ENCODE measurements around the gene NINL.

The NINL gene

GRCh38 chr20:25543068-25543467, 42.3 kb downstream of the NINL start:
- ChIA-PET POLR2A (ENCODE audit: low non-redundant PET) (no interaction called here), CTCF (no interaction called here)
- TF ChIP-seq, protein P1, sequence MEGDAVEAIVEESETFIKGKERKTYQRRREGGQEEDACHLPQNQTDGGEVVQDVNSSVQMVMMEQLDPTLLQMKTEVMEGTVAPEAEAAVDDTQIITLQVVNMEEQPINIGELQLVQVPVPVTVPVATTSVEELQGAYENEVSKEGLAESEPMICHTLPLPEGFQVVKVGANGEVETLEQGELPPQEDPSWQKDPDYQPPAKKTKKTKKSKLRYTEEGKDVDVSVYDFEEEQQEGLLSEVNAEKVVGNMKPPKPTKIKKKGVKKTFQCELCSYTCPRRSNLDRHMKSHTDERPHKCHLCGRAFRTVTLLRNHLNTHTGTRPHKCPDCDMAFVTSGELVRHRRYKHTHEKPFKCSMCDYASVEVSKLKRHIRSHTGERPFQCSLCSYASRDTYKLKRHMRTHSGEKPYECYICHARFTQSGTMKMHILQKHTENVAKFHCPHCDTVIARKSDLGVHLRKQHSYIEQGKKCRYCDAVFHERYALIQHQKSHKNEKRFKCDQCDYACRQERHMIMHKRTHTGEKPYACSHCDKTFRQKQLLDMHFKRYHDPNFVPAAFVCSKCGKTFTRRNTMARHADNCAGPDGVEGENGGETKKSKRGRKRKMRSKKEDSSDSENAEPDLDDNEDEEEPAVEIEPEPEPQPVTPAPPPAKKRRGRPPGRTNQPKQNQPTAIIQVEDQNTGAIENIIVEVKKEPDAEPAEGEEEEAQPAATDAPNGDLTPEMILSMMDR (conservative IDR thresholded peaks at IDR 0.05; ENCODE audit: low read depth): no peak
- no peak for DNase-seq (ENCODE audit: low spot score)
- H3K27ac ChIP-seq: peak overlapping the region; percentile 60

- TF ChIP-seq, protein P1 (conservative IDR thresholded peaks at IDR 0.05; ENCODE audit: low read depth): no peak
- ChIA-PET POLR2A (ENCODE audit: low non-redundant PET) (no interaction called here), CTCF (interaction anchor here (0.8 to 1.9 kb wide), 2 partner anchors 10 to 12 kb away, joined by 3 to 8 read pairs; no protein-coding TSS in a partner anchor)
- DNase-seq (ENCODE audit: low spot score): no peak
- no peak overlapping the region for H3K27ac ChIP-seq
These were observed 43.7 kb downstream of the NINL start for GRCh38 chr20:25541676-25542075.

DNA sequence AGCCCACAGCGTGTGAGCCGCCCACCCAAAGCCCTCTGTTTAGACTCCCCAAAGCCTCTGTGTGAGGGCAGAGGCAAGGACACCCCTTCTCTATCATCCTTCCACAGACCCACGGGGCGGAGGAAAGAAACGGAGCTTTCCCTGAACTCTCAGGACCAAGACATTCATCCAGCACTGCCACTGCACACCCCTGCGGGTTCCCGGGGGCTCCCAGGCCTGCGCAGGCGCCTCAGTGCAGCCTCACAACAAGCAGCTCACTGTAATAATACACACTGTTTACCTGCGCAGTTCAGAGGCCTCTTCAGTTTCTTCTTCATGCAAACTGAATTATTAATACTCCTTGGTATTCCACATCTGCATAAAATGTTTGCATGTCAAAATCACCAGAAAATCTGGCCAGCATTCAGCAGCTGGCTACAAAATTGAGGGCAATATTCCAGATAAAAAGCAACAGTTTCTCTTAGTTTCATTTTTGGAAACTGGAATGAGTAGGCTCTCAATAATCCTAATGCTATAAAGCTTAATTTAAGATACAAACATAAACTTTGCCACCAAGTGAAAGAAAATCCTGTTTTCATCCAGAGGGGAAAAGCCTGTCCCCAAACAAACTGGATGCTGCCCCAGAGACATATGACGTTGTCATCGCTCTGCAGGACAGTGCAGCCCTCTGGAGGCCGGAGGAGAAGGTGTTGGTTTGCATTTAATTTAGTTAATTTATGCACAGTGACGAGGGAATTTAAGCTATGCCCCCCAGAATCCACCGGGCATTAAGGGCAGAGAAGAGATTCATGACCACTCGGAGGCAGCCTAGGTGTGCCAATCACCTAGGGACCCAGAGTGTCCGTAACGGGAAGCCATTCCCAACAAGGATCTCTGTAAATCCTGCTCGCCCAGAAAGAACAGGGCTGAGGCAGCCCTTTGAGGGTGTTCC, 45.3 kb downstream of the NINL start:
- TF ChIP-seq, protein P1 (conservative IDR thresholded peaks at IDR 0.05; ENCODE audit: low read depth): peak; percentile 77
- H3K27ac ChIP-seq: peak overlapping the region; percentile 63
- peak; percentile 38 for DNase-seq (ENCODE audit: low spot score)
- ChIA-PET CTCF (interaction anchor here (0.6 to 1.9 kb wide), 7 partner anchors 8 to 611 kb away, joined by 3 to 8 read pairs (median 4); no protein-coding TSS in a partner anchor), POLR2A (ENCODE audit: low non-redundant PET) (no interaction called here)

DNA sequence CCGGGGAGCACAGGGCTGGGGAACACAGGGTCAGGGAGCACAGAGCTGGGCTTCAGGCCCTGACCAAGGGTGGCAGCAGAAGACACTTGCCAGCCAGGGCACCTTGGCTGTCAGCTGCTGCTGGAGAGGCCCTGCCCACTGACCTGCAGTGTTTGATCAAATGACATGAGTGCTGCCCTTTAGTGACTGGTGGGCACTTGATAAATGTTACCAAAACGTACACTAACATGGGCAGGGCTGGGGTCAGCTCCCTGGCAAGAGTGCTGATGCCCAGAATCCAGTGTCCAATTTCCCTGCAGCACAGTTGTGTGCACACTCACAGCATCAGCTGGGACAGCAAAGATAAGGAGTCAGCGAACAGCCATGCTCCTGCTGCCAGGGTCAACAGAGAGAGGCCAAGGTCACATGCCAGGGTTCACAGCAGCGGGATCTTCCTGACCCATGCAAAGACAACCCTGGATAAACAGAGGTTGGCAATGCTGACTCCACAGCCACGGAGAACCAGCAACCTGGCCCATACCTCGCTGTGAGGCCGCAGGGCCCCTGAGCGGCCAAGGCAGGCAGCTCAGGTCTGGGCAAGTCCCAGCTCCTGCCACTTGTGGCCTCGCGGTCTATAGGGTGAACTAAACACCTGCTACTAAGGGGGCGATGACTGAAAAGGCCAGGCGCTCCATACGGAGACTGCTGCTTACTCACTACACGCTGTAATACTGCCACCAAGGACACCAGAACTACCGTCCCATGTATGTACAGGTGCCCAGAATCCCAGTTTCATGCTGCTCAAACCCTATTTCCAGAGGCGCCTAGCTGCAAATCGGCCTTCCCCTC, 46.3 kb downstream of the NINL start:
- TF ChIP-seq, protein P1 (conservative IDR thresholded peaks at IDR 0.05; ENCODE audit: low read depth): no peak
- POLR2A ChIA-PET (ENCODE audit: low non-redundant PET): no interaction called here
- no peak for DNase-seq (ENCODE audit: low spot score)
- CTCF ChIA-PET: interaction anchor here (0.9 kb wide), 1 partner anchor 90 kb away, joined by 4 read pairs; no protein-coding TSS in a partner anchor
- peak overlapping the region; percentile 63 for H3K27ac ChIP-seq

GRCh38 chr20:25537890-25538289, 47.4 kb downstream of the NINL start:
- no peak overlapping the region for H3K27ac ChIP-seq
- ChIA-PET POLR2A (ENCODE audit: low non-redundant PET) (no interaction called here), CTCF (interaction anchor here (0.7 kb wide), 1 partner anchor 53 kb away, joined by 3 read pairs; no protein-coding TSS in a partner anchor)
- TF ChIP-seq, protein P1 (conservative IDR thresholded peaks at IDR 0.05; ENCODE audit: low read depth): no peak
- no peak for DNase-seq (ENCODE audit: low spot score)

- TF ChIP-seq, protein P1 (conservative IDR thresholded peaks at IDR 0.05; ENCODE audit: low read depth): no peak
- POLR2A ChIA-PET (ENCODE audit: low non-redundant PET): no interaction called here
- CTCF ChIA-PET: no interaction called here
- DNase-seq (ENCODE audit: low spot score): no peak
- H3K27ac ChIP-seq: no peak overlapping the region
These were observed 49.6 kb downstream of the NINL start for GRCh38 chr20:25535762-25536161.

Data from RWPE1 (cell line).